Activated CD8-positive, alpha-beta memory T cell treated with anti-CD3 and anti-CD28 coated beads for 36 hours (primary cell): Measurements from ENCODE around the gene FBXL19. TPM values are rescaled to one million over a fixed set of nuclear protein-coding genes. Genes with fewer than 3 reads are reported as not detected.

Experiments used
- CTCF ChIA-PET: fragments of 350-600 bp; sonication (Branson Sonifier 250); formaldehyde crosslinking; loops from one replicate; lab custom pipeline; 2021; ENCODE audit warnings: antibody characterized with exemption; lab: Charles Lee
- POLR2A ChIA-PET: fragments of 350-600 bp; sonication (Branson Sonifier 250); formaldehyde crosslinking; loops from one replicate; lab custom pipeline; 2021; ENCODE audit warnings: antibody characterized with exemption; lab: Charles Lee
- total RNA-seq, 2 experiments: library from RNA; stranded (reverse); gene quantifications; one replicate each; pipeline ENCODE4 v1.2.3, GENCODE V29; 2021

The FBXL19 gene
- total RNA-seq, 2 experiments from 2014 or later, result 29.9 to 30.1 TPM

DNA sequence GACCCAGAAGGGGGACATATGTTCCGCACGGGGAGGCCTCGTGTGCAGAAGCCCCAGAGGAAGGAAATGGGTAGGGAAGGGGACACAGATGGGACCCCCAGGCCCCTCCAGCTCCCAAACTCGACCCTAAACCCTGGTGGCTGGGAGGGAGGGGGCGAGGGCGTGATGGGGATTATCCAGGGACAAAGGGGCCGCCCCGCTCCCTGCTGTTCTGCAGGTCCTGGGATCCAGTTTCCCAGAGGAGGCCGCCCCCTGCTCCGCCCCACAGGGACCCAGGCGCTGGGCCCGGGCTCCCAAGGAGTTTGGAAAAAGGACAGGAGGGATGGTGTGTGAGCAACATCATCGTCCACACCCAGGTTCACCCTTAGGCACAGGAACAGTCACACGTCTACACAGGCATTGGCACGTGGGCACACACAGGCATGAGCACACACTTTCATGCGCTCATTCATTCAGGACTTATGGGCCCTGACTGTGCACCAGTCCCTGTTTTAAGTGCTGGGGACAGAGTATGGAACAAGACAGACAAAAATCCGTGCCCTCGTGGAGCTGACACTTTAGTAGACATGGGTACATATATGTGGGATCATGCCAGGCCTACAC is 12.8 kb upstream of the FBXL19 start:
- ChIA-PET CTCF (interaction anchor here (1.1 to 2.4 kb wide), 2 partner anchors 65 to 67 kb away, joined by 5 to 9 read pairs; no protein-coding TSS in a partner anchor), POLR2A (no interaction called here)

- ChIA-PET POLR2A (no interaction called here), CTCF (interaction anchor here (0.8 to 2.4 kb wide), 2 partner anchors 68 to 98 kb away, joined by 3 to 9 read pairs; no protein-coding TSS in a partner anchor)
These were observed 10.5 kb upstream of the FBXL19 start for GRCh38 chr16:30912794-30913412.

GRCh38 chr16:30914830-30915229 is 8.5 kb upstream of the FBXL19 start:
- ChIA-PET POLR2A (no interaction called here), CTCF (interaction anchor here (0.6 to 1.7 kb wide), 4 partner anchors 22 to 70 kb away, joined by 3 to 8 read pairs (median 4); no protein-coding TSS in a partner anchor)

DNA sequence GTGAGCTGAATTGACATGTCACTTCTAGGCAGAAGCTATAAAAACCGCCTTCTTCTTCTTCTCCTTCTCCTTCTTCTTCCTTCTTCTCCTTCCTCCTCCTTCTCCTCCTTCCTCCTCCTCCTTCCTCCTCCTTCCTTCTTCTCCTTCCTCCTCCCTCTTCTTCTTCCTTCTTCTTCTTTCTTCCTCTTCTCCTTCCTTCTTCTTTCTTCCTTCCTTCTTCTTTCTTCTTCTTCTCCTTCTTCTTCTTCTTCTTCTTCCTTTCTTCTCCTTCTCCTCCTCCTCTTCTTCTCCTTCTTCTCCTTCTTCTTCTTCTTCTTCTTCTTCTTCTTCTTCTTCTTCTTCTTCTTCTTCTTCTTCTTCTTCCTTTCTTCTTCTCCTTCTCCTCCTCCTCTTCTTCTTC is 4.8 kb upstream of the FBXL19 start:
- POLR2A ChIA-PET, result no interaction called here
- CTCF ChIA-PET, result interaction anchor here (3.1 kb wide), 1 partner anchor 74 kb away, joined by 21 read pairs; no protein-coding TSS in a partner anchor

DNA sequence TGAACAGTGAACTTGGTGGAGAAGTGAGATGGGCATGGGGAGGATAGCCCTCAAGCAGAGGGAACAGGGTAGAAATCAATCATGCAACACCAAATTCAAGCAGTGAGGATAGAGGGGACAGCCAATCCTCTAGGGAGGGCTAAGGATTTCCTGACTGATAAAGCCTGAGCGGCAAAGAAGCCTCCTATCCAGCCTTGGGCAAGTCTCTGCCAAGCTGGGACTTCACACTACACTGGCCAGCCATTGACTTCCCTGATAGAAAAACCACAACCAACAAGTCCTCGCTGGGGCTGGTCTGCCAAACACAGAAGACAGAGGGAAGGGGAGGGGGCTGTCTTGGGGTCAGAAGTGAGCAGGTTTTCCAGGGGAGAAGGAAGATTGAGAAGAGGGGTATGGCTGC is 2.5 kb upstream of the FBXL19 start:
- CTCF ChIA-PET, result interaction anchor here (0.6 to 3.1 kb wide), 3 partner anchors 14 to 77 kb away, joined by 3 to 21 read pairs (median 4); no protein-coding TSS in a partner anchor
- POLR2A ChIA-PET, result no interaction called here

- POLR2A ChIA-PET, result interaction anchor here (0.6 kb wide), 1 partner anchor 242 kb away, joined by 3 read pairs; no protein-coding TSS in a partner anchor
These were observed 2.0 kb upstream of the FBXL19 start for GRCh38 chr16:30921459-30921747.

DNA sequence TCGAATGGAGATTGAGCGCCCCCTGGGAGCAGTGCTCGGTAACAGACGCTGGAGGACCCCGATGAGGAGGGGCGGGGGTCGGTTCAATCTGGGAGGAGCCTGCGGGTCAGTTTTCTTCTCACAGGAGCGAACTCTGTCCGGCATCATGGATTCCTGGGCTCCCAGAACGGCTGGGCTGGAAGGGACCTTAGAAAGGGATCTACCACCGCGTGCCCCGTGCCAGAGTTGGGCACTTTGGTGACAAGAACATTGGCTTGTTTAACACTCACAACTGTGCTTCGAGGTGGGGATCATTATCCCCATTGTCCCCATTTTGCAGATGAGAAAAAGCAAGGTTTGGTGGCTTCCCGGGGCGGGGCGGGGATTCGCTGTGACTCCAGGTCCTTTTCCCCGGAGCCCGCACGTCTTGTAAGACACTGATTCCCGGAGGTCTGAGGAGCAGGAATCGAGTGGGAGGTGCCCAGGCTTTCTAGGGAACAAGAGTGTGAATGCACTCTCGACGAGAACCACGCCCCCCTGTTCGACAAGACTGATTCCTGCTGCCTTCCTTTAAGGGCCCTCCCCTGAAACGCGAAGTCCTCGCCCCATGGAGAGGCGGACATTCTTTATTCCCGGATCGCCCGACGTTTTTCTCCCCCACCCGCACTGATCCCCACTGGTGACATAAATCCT is 1.5 kb upstream of the FBXL19 start:
- CTCF ChIA-PET, result interaction anchor here (0.9 to 1.0 kb wide), 2 partner anchors 20 to 77 kb away, joined by 3 to 8 read pairs; no protein-coding TSS in a partner anchor
- POLR2A ChIA-PET, result interaction anchor here (0.6 kb wide), 1 partner anchor 242 kb away, joined by 3 read pairs; no protein-coding TSS in a partner anchor

More at GRCh38 chr16:30921459-30921747, 2.0 kb upstream of the FBXL19 start:
- CTCF ChIA-PET, result interaction anchor here (0.6 to 3.1 kb wide), 3 partner anchors 15 to 77 kb away, joined by 3 to 21 read pairs (median 4); no protein-coding TSS in a partner anchor

GRCh38 chr16:30922420-30922959 is 882 bp upstream of the FBXL19 start:
- ChIA-PET POLR2A (no interaction called here), CTCF (interaction anchor here (0.9 to 1.0 kb wide), 2 partner anchors 20 to 78 kb away, joined by 3 to 8 read pairs; no protein-coding TSS in a partner anchor)

GRCh38 chr16:30922960-30923535 is 324 bp upstream of the FBXL19 start:
- ChIA-PET CTCF (no interaction called here), POLR2A (interaction anchor here (1.6 kb wide), 1 partner anchor 20 kb away, joined by 4 read pairs; no protein-coding TSS in a partner anchor)

DNA sequence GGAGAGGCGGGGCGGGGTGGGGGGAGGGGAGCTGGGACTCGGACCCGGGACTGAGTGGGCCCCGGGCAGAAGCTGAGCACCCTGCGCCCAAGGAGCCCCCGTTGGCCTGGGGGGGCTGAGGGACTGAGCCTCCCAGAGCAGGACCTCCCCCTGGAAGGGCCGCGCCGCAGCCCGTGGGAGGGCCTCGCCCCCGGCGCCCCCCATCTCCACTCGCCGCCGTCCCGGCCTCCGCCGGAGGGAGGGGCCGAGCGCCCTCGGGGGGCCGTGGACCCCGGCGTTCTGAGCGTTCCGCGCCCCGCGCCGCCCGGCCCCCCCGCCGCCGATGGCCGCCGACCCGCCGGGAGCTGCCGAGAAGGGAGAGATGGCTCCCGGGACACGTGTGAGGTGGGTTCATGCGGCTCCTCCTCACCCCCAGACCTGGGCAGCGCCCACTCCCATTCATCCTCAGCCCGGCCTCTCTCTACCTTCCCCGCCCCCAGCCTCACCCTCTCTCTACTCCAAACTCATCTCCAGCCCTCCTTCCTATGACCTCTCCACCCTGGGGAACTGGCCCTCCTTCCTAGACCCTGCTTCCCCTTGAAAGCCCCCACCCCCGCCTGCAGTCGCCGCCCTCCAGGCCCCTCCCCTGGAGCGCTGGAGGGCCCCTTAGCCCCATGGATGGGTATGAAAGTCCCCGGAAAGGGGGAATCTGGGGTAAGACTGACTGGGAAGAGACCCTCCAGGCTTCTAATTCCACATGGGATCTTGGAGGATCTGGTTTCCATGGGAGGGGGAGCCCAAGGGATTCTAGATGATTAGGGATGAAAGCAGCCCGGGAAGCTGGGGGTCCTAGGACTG is 922 bp downstream of the FBXL19 start:
- ChIA-PET CTCF (interaction anchor here (1.4 to 1.5 kb wide), 3 partner anchors 18 to 80 kb away, joined by 3 to 9 read pairs (median 4); no protein-coding TSS in a partner anchor), POLR2A (interaction anchor here (0.6 to 1.6 kb wide), 2 partner anchors 16 to 18 kb away, joined by 3 to 4 read pairs; no protein-coding TSS in a partner anchor)

DNA sequence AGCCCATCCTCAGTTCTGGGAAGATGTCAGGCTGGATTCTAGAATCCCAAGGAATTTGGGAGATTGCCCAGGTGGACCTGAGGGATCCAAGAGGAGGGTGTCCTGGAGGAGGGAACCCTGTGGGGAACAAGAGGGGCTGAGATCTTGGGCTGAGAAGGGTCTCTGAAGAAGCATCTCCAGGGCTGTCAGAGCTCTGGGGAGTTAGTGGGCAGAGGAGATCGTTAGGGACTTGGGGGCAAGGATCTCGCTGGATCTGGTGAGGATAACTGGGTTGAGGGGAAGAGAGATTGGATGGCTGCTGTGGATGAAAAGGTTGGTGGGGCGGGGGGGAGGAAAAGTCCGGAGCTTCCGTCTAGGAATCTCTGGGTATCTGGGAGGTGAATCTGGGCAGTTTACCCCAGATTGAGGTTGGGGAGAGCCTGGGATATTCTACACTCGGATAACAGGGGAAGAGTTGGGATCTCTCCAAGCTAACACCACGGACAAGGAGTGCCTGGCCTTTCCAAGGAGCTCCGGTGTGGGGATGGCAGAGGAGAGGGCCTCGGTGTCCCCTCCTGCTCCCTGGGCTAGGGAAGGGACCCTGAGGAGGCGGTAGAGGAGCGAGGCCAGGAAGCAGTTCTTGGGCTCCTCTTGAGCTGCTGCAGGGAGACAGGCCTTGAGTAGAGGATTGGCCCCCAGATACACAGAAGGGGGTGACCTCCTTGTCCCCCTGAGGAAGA is 1.7 kb downstream of the FBXL19 start:
- POLR2A ChIA-PET, result interaction anchor here (0.6 to 1.6 kb wide), 2 partner anchors 15 to 18 kb away, joined by 3 to 4 read pairs; no protein-coding TSS in a partner anchor
- CTCF ChIA-PET, result interaction anchor here (0.7 to 1.5 kb wide), 4 partner anchors 11 to 81 kb away, joined by 3 to 9 read pairs (median 4); no protein-coding TSS in a partner anchor

DNA sequence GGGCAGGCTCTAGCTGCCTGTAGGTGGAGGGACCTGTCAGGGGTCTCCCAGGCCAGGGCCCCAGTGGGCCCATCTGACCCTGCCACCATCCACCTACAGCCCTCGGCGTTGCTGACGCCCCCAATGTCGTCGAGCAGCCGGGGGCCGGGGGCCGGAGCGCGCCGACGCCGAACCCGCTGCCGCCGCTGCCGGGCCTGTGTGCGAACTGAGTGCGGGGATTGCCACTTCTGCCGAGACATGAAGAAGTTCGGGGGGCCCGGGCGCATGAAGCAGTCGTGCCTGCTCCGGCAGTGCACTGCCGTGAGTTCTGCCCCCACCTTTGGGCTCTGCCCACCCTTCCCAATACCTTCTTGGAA is 2.2 kb downstream of the FBXL19 start:
- POLR2A ChIA-PET, result no interaction called here
- CTCF ChIA-PET, result interaction anchor here (1.4 to 1.5 kb wide), 3 partner anchors 16 to 81 kb away, joined by 3 to 9 read pairs (median 4); no protein-coding TSS in a partner anchor

GRCh38 chr16:30925995-30926811 is 2.8 kb downstream of the FBXL19 start:
- CTCF ChIA-PET, result interaction anchor here (1.4 kb wide), 2 partner anchors 16 to 82 kb away, joined by 3 to 9 read pairs; no protein-coding TSS in a partner anchor
- POLR2A ChIA-PET, result no interaction called here

GRCh38 chr16:30926937-30927788 is 3.8 kb downstream of the FBXL19 start:
- CTCF ChIA-PET, result interaction anchor here (1.0 kb wide), 1 partner anchor 15 kb away, joined by 4 read pairs; no protein-coding TSS in a partner anchor
- POLR2A ChIA-PET, result no interaction called here

GRCh38 chr16:30927789-30928378 is 4.5 kb downstream of the FBXL19 start:
- ChIA-PET POLR2A (no interaction called here), CTCF (interaction anchor here (1.0 kb wide), 1 partner anchor 14 kb away, joined by 4 read pairs; no protein-coding TSS in a partner anchor)
